Measurements from ENCODE around the gene GULP1.

Gene GULP1

GRCh38 chr2:188379748-188380147 is 88.1 kb downstream of the GULP1 start:
- no peak for TF ChIP-seq CTCF (IDR thresholded peaks at IDR 0.05; ENCODE audit: low read depth, low read length, missing control alignments)
- H3K4me3 ChIP-seq (replicated peaks; ENCODE audit: low read depth, low read length), result no peak overlapping the region
- DNase-seq (ENCODE audit: extremely low read depth, low read depth), result no peak

GRCh38 chr2:188380280-188380679 is 88.6 kb downstream of the GULP1 start:
- DNase-seq (ENCODE audit: extremely low read depth, low read depth), result no peak
- no peak for TF ChIP-seq CTCF (IDR thresholded peaks at IDR 0.05; ENCODE audit: low read depth, low read length, missing control alignments)
- no peak overlapping the region for H3K4me3 ChIP-seq (replicated peaks; ENCODE audit: low read depth, low read length)

GRCh38 chr2:188381614-188382013 is 89.9 kb downstream of the GULP1 start:
- DNase-seq (ENCODE audit: extremely low read depth, low read depth), result no peak
- H3K4me3 ChIP-seq (replicated peaks; ENCODE audit: low read depth, low read length), result no peak overlapping the region
- TF ChIP-seq CTCF (IDR thresholded peaks at IDR 0.05; ENCODE audit: low read depth, low read length, missing control alignments), result no peak

- TF ChIP-seq CTCF (IDR thresholded peaks at IDR 0.05; ENCODE audit: low read depth, low read length, missing control alignments), result no peak
- DNase-seq (ENCODE audit: extremely low read depth, low read depth), result no peak
- no peak overlapping the region for H3K4me3 ChIP-seq (replicated peaks; ENCODE audit: low read depth, low read length)
Measured at GRCh38 chr2:188382107-188382506, 90.4 kb downstream of the GULP1 start.

- H3K4me3 ChIP-seq (replicated peaks; ENCODE audit: low read depth, low read length), result no peak overlapping the region
- DNase-seq (ENCODE audit: extremely low read depth, low read depth), result no peak
- no peak for TF ChIP-seq CTCF (IDR thresholded peaks at IDR 0.05; ENCODE audit: low read depth, low read length, missing control alignments)
Measured at GRCh38 chr2:188383158-188383557, 91.5 kb downstream of the GULP1 start.

- no peak for DNase-seq (ENCODE audit: extremely low read depth, low read depth)
- no peak for TF ChIP-seq CTCF (IDR thresholded peaks at IDR 0.05; ENCODE audit: low read depth, low read length, missing control alignments)
- H3K4me3 ChIP-seq (replicated peaks; ENCODE audit: low read depth, low read length), result no peak overlapping the region
Measured at GRCh38 chr2:188385857-188386256, 94.2 kb downstream of the GULP1 start.

GRCh38 chr2:188388831-188389230 is 97.2 kb downstream of the GULP1 start:
- TF ChIP-seq CTCF (IDR thresholded peaks at IDR 0.05; ENCODE audit: low read depth, low read length, missing control alignments), result no peak
- no peak for DNase-seq (ENCODE audit: extremely low read depth, low read depth)
- H3K4me3 ChIP-seq (replicated peaks; ENCODE audit: low read depth, low read length), result no peak overlapping the region
